ENCODE results near the gene DCST1.

DCST1 gene

DNA sequence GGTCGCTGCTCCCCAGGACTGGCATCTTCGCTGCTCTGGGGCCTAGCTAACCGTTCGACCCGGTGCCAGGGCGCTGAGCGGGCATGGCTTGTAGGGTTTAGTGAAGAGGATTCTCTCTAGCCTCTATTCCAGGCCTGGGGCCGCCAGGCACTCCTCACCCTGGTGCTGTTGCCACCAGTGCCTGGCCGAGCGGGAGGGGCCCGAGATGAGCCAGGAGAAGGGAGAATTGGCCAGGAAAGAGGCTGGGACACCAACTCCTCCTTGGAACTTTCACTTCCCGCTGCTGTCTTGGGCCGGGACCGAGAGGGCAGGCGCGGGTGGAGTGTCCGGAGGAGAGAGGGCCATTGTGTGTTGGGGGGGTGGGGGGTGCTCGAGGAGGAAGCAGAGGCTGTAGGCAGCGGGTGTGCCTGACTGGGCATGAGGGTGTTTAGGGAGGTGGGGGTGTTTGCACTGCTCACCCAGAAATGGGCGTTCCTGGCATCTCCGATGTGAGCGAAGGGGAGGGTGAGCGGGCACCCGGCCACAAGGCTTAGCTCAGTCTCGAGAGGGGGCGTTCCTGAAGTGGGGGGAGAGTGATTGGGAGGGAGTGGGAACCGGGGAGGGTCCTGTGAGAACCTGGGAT is 18.3 kb downstream of the DCST1 start:
- no peak for FAIRE-seq
- DNase-seq (ENCODE audit: low spot score): peak; percentile 14

DNA sequence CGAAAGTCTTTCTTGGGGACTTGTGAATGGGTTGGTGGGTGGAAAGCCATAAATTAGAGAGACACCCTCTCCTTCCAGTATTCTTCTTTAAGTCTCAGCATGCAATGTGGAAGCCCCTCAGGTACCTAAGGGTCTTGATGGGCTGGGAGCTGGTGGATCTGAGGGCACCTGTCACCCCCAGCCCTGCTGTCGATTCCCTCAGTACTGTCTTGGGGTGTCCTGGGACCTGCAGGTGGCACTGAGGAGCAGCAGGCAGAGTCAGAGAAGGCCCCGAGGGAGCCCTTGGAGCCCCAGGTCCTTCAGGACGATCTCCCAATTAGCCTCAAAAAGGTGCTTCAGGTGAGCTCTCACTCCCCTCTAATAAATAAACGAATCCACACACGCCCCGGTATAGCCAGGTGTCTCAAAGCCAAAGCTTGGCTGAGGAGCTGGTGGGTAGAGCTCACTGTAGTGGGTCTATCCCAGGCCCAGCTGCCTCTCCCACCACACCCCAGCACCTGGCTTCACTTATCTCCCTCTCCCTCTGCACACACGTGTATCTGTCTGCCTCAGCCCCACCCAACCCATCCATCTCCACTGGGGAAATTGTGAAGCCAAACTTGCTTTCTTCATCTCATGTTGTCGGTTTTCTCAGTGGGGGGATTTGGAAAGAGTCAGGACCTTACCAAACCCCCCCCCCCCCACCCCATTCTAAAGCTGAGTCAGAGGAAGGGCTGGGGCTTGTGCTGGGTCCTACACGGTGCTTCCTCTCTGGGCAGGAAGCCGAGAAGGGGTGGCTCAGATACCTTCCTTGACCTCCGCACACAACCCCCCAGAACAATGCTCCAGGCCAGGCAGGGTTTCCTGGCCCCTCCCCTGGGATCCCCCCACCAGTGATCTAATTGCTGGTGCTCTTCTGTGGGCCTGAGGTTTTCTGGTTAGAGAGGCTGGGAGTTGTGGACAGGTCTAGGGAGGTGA is 19.1 kb downstream of the DCST1 start:
- DNase-seq (ENCODE audit: low spot score): no peak
- no peak for FAIRE-seq

DNA sequence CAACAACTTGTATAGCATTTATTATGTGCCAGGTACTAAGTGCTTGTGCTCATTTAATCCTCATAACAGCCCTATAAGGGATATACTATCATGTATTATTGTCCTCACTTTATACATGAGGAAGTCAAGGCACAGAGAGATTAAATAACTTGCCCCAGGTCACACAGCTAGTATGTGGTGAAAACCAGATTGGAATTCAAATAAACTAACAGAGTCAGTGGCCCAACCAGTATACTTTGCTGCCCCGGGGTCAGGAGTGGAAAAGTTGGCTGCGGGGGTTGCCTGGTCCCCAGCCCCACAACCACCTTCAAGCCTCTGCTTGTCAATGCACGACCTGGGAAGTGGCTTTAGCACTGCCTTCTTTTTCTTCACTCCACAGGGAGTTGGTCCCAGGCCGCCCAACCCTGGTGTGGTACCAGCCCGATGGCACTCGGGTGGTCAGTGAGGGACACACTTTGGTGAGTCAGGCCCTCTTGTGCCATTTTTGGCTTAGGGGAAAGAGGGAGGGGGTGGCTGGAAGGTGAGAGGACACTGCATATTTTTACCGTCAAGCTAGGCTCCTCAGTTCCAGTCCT is 20.0 kb downstream of the DCST1 start:
- no peak for FAIRE-seq

DNA sequence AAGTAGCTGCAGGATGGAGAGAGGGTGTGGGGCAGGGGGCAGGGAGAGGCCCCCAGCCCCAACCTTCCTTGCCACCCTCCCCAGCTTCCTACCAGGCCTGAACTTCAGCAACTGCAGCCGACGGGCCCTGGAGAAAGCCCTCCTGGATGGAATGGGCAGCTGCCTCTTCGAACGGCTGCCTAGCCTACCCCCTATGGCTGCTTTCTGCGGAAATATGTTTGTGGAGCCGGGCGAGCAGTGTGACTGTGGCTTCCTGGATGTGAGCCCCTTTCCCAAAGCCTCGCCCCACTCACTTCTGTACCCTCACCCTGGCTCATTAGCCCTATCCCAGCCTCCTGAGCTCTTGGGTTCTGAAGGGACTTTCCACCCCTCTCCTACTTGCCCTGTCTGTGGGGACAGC is 23.5 kb downstream of the DCST1 start:
- DNase-seq (ENCODE audit: low spot score) (no peak), FAIRE-seq (no peak)

More for the DNA sequence above, 20.0 kb downstream of the DCST1 start:
- DNase-seq (ENCODE audit: low spot score): no peak

DNA sequence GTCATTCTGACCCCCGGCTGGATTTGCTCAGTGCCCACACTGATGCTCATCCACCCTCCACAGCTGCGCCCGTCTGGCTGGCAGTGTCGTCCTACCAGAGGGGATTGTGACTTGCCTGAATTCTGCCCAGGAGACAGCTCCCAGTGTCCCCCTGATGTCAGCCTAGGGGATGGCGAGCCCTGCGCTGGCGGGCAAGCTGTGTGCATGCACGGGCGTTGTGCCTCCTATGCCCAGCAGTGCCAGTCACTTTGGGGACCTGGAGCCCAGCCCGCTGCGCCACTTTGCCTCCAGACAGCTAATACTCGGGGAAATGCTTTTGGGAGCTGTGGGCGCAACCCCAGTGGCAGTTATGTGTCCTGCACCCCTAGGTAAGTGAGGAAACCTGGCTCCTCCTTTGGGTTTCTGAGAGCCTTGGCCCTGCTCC is 24.2 kb downstream of the DCST1 start:
- no peak for DNase-seq (ENCODE audit: low spot score)
- no peak for FAIRE-seq

DNA sequence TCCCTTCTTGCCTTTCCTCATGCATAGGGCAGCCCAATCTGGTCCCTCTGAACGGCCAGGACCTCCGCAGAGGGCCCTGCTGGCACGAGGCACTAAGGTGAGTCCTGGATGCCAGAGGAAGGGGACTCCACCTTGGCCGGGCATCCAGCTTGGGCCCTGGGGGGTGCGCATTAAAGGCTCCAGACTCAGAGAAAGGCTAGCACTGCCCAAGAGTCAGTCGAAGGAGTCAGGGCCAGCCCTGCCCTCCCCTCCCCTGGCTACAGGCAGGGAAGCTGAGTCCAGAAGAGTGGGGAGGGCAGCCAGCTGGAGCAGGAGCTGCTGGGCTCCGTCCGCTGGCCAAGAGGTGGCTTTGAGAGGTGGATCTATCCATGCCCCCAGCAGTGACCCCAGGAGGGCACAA is 27.1 kb downstream of the DCST1 start:
- FAIRE-seq (no peak), DNase-seq (ENCODE audit: low spot score) (no peak)

DNA sequence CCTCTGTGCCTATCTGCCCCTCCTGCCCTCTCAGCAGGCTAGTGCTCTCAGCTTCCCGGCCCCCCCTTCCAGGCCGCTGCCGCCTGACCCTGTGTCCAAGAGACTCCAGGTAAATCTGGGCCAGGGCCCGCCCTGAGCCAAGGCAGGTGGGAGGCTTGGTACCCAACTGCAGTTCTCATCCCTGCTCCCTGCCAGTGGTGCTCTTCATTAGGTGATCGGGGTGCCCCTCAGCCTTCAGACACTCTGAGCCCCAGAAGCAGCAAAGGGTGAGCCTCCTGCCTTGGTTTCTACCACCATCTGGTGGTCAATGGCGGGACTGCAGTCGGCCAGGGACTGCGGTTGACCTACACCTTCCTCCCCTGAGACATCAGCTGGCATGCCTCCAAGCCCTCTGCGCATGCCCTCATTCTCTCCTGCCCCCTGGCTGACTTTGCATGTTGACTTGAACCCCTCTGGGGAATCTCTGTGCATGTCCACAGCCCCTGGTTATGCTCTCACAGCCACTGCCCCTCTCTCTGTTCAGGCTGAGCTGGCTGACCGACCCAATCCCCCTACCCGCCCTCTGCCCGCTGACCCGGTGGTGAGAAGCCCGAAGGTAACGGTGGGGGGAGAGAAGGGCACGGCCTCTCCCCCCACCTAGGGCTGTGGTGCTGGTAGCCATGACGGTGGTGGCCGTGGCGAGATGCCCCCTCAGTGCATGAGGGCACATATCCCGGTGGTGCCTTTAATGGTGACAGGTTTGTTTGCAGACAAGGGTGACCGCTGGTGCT is 27.9 kb downstream of the DCST1 start:
- FAIRE-seq (peak; percentile 45), DNase-seq (ENCODE audit: low spot score) (peak; percentile 77)

DNA sequence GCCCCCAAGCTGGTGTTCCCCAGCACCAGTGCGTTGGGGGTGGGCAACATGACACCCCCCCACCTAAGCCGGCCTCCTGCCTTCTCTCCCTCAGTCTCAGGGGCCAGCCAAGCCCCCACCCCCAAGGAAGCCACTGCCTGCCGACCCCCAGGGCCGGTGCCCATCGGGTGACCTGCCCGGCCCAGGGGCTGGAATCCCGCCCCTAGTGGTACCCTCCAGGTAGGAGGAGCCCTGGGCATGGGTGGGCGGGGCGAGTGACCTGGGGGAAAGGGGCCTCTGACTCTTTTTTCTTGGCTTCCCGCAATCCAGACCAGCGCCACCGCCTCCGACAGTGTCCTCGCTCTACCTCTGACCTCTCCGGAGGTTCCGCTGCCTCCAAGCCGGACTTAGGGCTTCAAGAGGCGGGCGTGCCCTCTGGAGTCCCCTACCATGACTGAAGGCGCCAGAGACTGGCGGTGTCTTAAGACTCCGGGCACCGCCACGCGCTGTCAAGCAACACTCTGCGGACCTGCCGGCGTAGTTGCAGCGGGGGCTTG is 28.6 kb downstream of the DCST1 start:
- FAIRE-seq: no peak

DNA sequence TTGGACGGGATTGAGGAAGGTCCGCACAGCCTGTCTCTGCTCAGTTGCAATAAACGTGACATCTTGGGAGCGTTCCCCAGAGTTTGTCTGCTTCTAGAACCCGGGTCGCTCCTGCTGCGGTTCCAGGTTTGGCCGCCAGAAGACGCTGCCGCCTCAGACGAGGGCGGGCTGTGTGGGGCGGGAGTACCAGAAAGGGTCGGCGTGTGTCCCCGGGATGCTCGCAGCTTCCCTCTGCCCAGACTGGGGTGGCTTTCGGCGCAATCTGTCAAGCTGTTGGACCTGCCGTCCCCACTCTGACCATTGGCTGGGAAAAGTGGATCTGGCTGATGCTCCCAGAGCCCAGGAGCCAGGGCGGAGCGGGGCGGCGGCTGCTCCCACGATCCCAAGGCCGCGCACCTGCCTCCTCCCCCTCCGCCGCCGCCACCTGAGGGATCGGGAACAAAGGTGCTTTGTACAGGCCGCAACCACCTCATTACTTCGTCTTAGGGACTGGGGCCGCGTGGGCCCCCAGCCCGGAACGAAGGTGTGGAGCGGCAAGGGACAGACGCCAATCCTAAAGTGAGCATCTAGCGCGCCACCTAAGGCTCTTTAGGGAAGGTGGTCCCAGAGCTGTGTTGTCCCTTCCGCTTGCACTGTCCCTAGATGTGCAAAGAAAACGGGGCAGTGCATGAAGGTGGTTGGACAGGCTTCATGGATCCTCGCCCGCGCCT is 29.2 kb downstream of the DCST1 start:
- no peak for FAIRE-seq
- no peak for DNase-seq (ENCODE audit: low spot score)

More for the DNA sequence above, 28.6 kb downstream of the DCST1 start:
- no peak for DNase-seq (ENCODE audit: low spot score)

DNA sequence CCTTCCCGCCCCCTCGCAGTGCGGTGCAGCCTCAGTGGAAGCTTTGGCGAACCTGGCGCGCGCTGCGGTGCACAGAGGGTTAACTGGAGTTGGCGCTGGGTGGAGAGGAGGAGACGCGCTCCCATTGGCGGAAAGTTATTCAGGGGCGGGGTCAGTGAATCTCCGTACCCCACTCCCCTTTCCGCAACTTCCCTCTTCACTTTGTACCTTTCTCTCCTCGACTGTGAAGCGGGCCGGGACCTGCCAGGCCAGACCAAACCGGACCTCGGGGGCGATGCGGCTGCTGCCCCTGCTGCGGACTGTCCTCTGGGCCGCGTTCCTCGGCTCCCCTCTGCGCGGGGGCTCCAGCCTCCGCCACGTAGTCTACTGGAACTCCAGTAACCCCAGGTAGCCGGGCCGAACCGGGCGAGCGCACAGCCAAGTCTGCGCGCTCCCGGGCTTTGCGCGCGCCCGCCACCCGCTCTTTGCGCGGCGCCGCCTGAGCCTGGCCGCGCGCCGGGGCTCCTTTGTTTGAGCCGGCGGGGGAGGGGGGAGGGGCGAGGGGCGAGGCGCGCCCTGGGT is 30.0 kb downstream of the DCST1 start, which contains the start of gene EFNA4:
EFNA4 (plus strand) TSS at position 191 of the 561 bp plus-strand sequence; CDS start at position 275, 84 bp downstream.
- FAIRE-seq (peak; percentile 64), DNase-seq (ENCODE audit: low spot score) (peak; percentile 68)

DNA sequence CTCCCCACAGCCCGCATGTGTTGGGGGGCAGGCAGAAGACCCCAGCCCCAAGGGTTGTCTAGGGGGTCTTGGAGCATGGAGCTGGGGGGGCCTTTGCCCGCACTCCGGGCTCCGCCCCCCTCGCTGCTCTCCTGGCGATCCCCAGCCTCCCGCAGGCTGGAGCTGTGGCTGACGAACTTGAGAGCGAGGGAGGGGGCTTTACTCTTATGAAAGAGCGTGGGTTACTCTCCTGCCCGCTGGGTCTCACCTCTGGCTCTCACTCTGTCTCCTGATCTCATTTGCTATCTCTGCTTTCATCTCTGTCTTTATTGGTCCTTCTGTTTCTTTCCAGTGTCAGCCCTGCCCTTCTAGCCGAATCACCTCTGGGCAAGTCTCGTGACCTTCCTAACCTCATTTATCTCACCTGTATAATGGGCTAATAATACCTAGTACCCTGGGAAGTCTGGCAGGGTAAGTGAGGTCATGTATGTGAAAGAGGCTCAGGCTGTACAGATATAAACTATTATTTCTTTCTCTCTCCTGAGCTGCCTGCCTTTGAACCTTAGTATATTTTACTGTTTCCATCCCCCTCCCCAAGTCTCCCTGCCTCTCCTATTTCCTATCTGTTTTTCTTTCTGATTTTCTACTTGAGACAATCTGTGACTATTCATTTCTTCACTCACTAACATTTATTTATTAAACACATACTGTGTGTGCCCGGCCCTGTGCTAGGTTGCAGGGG is 30.6 kb downstream of the DCST1 start:
- FAIRE-seq: no peak

DNA sequence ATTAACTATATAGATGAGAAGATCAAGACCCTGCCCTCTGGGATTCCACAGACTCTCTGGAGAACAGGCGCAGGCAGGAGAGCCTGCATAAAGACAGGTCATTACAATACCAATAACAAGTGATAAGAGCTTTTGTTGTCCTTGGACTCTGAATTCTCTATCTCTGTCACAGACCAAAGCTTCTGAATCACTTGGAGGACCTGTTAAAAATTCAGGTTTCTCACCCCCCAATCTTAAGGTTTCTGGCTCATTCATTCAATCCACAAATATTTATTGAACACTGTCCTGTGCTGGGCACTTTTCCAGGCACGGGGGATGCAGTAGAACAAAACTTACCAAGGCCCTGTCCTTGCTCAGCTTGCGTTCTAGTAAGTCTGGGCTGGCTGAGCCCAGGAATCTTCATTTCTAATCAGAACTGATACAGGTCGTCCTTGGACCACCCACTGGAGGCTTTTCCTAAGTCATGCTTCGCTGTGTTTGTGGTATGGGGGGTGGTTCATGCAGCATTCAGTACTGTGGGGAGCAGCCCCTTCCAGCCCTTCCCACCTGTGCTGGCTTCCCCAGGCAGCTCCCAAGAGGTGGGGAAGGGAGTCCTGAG is 31.3 kb downstream of the DCST1 start:
- DNase-seq (ENCODE audit: low spot score) (no peak), FAIRE-seq (no peak)

More for the DNA sequence above, 30.6 kb downstream of the DCST1 start:
- DNase-seq (ENCODE audit: low spot score): peak; percentile 5

DNA sequence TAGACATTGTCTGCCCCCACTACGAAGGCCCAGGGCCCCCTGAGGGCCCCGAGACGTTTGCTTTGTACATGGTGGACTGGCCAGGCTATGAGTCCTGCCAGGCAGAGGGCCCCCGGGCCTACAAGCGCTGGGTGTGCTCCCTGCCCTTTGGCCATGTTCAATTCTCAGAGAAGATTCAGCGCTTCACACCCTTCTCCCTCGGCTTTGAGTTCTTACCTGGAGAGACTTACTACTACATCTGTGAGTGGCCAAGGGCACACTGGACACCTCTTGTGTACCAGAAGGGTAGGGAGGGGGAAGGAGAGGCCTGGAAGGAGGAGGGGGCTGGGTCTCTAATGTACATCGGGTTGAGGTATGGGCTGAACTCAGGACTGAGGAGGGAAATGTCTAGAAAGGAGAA is 33.2 kb downstream of the DCST1 start:
- FAIRE-seq (no peak), DNase-seq (ENCODE audit: low spot score) (no peak)

DNA sequence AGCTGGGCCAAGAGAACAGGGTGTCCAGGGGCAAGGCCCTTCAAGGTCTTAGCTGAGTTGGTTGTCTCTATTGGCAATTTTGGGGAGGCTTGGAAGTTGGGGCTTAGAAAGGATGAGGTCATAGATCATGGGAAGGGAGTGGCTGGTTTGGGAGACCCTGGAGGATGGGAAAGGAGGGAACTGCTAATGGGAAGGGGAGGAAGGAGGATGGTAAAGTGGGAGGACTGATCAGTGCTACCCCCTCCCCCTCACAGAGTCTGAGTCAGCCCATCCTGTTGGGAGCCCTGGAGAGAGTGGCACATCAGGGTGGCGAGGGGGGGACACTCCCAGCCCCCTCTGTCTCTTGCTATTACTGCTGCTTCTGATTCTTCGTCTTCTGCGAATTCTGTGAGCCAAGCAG is 35.0 kb downstream of the DCST1 start:
- DNase-seq (ENCODE audit: low spot score) (no peak), FAIRE-seq (no peak)

DNA sequence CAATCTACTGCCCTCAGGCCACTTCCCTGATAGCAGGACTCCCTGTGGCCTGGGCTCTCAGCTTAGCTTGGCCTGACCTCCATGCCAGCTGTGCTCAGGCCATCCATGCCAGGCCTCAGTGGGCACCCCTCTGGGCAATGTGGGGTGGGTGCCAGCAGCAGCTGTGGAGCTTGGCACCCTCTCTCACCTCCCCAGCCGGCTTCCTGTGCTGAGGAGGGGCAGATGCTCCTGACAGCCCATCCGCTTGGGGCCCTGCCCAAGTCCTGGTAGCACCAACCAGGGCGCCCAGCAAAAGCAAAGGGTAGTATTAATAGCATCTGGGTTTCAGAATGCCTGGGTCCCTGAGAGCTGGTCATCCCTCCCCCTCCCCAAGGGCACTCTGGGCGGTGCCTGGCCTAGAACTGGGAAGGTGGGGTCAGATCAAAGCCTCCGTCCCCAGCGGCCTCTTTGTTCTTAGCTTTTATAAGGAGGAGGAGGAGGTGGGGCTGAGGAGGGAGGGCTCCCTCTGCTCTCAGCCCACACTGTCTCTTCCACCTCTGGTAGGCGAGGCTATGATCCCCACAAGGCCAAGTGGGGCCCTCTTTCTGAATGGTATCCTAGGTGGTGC is 36.0 kb downstream of the DCST1 start:
- FAIRE-seq (no peak), DNase-seq (ENCODE audit: low spot score) (no peak)

DNA sequence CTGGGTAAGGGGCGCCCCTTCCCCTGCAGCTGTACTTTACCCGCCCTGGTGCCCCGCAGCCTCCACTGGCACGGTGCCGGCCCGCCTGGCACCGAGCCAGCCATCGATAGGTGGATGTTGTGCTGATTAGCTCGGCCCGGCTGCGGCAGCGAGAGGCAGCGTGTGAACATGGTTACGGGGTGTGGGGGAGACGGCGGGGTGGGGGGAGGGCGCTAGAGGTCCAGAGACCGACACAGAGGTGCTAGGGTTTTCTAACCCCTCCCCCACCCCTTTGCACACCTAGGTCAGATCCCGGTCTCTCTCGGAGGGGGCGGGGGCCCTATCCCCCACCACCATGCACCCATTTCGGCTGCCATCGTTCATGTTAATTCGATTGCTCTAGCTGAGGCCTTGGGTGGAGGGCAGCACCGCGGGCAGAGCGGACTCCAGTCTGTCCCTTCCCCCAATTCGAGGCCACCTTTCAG is 36.6 kb downstream of the DCST1 start:
- FAIRE-seq: no peak

DNA sequence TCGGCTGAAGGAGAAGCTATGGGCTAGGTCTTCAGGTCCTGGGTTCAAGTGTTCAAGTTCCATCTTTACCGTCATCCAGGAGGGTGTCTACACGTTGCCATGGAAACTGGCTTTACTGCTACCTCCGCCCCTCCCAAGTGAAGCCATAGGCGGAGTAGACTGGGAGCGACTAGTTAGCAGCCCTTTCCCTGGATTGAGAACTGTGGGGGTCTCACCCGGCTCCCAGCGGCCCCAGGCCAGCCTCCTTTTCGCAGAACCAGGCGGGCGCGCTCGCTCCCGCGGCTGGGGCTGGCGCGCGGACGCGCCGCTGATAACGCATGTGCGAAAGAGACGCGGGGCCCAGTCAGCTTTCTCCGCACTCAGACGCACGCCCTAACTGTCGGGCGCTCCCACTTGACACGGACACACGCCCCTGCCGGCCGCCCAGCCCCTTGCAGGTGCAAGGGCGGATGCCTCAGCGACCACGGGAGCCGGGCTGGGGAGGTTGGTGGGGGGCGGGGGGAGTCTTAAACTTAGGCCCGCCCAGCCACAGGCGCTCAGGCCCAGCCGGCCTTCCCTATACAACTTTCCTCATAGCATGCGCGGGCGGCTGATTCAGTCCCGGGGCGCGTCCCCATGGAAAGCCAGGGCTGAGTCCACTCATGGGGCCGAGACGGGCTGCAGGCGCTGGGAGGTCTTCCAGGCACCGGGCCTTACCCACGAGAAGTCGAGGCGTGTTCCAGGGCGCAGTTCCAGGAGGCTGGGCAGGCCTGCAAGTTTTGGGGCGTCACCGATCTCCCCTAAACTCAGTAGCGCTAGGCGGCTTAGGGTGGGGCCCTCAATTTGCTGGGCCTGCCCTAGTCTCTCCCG is 37.3 kb downstream of the DCST1 start:
- no peak for FAIRE-seq
- DNase-seq (ENCODE audit: low spot score): no peak

More for the DNA sequence above, 36.6 kb downstream of the DCST1 start:
- no peak for DNase-seq (ENCODE audit: low spot score)

DNA sequence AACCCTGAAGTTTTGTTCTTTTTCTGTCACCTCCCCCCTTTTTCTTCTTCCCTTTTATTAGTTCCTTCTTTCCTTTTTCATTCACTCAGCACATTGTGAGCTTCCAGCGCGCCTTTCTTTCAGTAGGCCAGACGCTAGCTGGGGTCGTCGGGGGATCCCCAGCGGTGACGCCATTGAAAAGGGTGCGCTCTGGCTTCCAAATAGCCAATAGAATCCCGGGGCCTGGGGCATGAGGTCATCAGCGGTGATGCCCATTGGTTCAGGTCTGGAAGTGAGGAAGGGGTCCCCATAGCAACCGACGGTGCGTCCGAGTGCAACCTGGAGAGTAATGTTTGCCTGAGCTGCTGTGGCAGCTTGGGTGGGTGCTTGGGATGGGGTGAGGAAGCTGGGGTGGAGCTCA is 38.1 kb downstream of the DCST1 start:
- DNase-seq (ENCODE audit: low spot score): no peak
- FAIRE-seq: no peak

All from RCC 7860 (cell line).